ENCODE data around the gene NEK10. TPM values are rescaled to one million over a fixed set of nuclear protein-coding genes. Genes with fewer than 3 reads are reported as not detected.

Gene NEK10
- total and polyA plus RNA-seq, 2 of the 4 experiments (the other 2 are of a cell fraction): 2.2 to 6.6 TPM

- Histone ChIP-seq H3K36me3 (ENCODE audit: control insufficient read depth, insufficient read depth, low read length) (no peaks in the 10 kb centered on the region), H3K9me3 (ENCODE audit: control insufficient read depth, insufficient read depth, low read length) (no peaks in the 10 kb centered on the region), H2BK120ac (ENCODE audit: low read depth, low read length) (no peak overlapping the region), H3K4ac (ENCODE audit: low read depth, low read length) (no peak overlapping the region), H4K8ac (ENCODE audit: low read depth in 2 of 2, low read length in 2 of 2) (no peak overlapping the region), H3K9me1 (ENCODE audit: insufficient read depth, low read length) (no peaks in the 10 kb centered on the region), H3K9ac (ENCODE audit: low read depth, low read length) (no peak overlapping the region), H2AK9ac (replicated peaks; ENCODE audit: low read depth, low read length, poor library complexity) (no peak overlapping the region), H3K4me2 (ENCODE audit: low read depth, low read length) (no peak overlapping the region), H3K27ac (ENCODE audit: insufficient read depth, low read length) (no peak overlapping the region), H3K18ac (ENCODE audit: low read depth, low read length) (no peak overlapping the region), H2BK15ac (ENCODE audit: low read depth, low read length) (no peak overlapping the region), H2BK5ac (ENCODE audit: low read depth, low read length, poor library complexity, severe bottlenecking) (no peak overlapping the region), H3K56ac (ENCODE audit: extremely low read depth, insufficient read depth, low read length) (no peak overlapping the region), H3K79me1 (ENCODE audit: low read depth in 1 of 2, low read length in 2 of 2) (no peaks in the 10 kb centered on the region), H3K14ac (replicated peaks; ENCODE audit: low read depth, low read length) (no peak overlapping the region), H4K91ac (ENCODE audit: insufficient read depth, low read depth, low read length) (no peak overlapping the region), H3K4me3 (ENCODE audit: insufficient read depth, low read depth, low read length) (no peak overlapping the region), H3K23ac (ENCODE audit: low read depth, low read length) (no peak overlapping the region), H4K20me1 (ENCODE audit: insufficient read depth, low read length) (no peaks in the 10 kb centered on the region), H2BK20ac (ENCODE audit: low read depth, low read length) (no peak overlapping the region), H2AFZ (replicated peaks; ENCODE audit: low read length, poor library complexity) (no peak overlapping the region), H3K27me3 (ENCODE audit: control insufficient read depth, insufficient read depth, low read length) (no peaks in the 10 kb centered on the region), H3K4me1 (ENCODE audit: control insufficient read depth, insufficient read depth, low read length) (no peaks in the 10 kb centered on the region), H2AK5ac (ENCODE audit: low read depth, low read length) (no peak overlapping the region), H4K5ac (ENCODE audit: low read depth, low read length) (no peak overlapping the region)
- ChIA-PET POLR2A (ENCODE audit: unreplicated experiment) (no interaction called here), CTCF (no interaction called here)
- ATAC-seq (ENCODE audit: low read depth) (no peak), DNase-seq (no peak)
- WGBS, 2 experiments (ENCODE audit: extremely low coverage in 2 of 2, insufficient read length in 1 of 2): no CpG with 5 or more reads among the region's 2 CpGs
- no TSS peak for BruUV-seq (replicated peaks)
- dilution Hi-C loops (cut with HindIII; ENCODE audit: low sequenced_read_pairs, unreplicated experiment): no loop called here
- TF ChIP-seq BHLHE40 (IDR thresholded peaks at IDR 0.05; ENCODE audit: low read depth, low read length) (no peak), SMC3 (IDR thresholded peaks at IDR 0.05; ENCODE audit: low read depth, low read length) (no peak), RCOR1 (IDR thresholded peaks at IDR 0.05; ENCODE audit: insufficient replicate concordance, low read length) (no peak)
- in situ Hi-C loops (cut with MboI; ENCODE audit: low sequenced_read_pairs): no loop called here
- intact Hi-C loops (cut with micrococcal nuclease): no loop called here
Observed at GRCh38 chr3:27171113-27171512, 198.1 kb downstream of the NEK10 start.
